Superior temporal gyrus (tissue), 1 donor: ENCODE results near the gene PLCB3.

Source experiments
- DNase-seq: peaks from one replicate; pipeline ENCODE4 v3.0.0-alpha.2; 2016; ENCODE audit errors: extremely low spot score

Gene PLCB3

DNA sequence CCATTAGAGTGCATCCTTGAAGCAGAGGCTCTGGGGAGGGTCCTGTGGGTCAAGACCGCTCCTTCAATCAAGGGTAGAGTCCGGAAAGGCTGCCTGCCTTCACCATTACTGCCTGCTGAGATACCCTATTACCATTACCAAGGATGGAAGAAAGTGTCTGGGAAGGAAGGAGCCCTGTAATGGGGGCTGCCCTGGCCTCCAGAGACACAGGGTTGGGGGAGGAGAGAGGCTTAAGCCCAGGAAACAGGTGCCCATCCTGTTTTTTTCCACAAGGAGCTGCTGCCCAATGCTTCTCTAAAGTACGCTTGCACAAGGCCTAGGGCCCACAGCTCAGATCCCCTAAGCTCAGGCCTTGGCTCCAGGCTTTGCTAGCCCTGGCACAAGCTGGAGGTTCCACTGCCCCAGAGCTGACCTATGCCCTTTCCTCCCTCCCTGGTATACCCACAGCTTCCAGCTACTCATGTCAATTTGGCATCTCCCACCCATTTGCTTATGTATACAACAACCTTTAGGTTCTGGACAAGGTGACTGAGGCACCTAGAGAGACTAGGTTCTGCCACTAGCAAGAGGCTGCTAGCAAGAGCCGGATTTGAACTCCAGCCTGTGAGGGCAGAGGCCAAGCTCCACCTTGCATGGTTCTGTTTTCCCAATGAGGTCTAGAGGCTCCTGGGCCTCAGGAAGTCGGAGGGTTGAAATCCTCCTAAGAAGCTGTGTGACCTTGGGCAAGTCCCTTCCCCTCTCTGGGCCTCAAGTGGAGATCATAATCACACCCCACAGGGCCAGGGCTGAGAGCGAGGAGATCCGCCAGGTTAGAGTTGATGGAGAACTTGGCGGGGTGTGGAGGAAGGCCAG is 1.5 kb upstream of the PLCB3 start:
- DNase-seq = no peak

DNA sequence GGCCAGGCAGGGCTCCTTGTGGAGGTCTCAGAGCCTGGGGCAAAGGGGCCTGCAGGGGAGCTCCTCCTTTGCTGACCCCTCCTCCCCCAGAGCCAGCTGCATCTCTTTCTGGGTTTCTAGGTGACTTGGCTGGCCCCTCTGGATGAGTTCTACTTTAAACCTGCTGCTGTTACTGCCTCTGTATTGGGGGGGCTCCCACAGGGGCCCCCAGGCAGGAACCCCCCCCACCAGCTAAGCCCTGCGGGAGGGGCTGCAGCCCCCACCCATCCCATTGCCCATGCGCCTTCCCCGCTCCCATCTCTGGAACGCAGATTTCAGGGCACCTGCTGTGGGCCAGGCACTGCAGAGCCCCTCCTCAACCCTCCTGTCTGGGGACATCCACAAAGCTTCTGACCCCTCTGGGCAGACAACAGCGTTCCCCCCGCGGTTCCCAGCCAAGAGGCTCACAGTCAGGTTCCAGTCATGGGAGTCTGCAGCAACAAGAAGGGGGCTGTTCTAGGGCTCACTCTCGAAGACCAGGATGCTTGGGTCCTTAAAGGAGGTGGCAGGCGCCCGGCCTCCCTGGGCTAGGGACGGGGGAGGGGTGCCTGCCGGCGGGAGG is 815 bp upstream of the PLCB3 start:
- DNase-seq = no peak

DNA sequence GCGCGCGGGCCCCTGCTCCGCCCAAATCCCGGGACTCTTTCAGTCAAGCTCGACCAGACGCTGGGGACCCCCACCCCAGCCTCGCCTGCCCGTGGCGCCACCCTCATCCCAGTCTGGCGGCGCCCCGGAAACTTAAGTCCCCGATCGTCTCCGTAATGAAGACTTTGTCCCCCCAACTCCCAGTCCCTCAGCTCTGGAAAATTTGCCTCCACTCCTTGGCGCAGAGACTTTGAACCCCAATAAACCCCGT is 348 bp downstream of the PLCB3 start:
- no peak for DNase-seq

DNA sequence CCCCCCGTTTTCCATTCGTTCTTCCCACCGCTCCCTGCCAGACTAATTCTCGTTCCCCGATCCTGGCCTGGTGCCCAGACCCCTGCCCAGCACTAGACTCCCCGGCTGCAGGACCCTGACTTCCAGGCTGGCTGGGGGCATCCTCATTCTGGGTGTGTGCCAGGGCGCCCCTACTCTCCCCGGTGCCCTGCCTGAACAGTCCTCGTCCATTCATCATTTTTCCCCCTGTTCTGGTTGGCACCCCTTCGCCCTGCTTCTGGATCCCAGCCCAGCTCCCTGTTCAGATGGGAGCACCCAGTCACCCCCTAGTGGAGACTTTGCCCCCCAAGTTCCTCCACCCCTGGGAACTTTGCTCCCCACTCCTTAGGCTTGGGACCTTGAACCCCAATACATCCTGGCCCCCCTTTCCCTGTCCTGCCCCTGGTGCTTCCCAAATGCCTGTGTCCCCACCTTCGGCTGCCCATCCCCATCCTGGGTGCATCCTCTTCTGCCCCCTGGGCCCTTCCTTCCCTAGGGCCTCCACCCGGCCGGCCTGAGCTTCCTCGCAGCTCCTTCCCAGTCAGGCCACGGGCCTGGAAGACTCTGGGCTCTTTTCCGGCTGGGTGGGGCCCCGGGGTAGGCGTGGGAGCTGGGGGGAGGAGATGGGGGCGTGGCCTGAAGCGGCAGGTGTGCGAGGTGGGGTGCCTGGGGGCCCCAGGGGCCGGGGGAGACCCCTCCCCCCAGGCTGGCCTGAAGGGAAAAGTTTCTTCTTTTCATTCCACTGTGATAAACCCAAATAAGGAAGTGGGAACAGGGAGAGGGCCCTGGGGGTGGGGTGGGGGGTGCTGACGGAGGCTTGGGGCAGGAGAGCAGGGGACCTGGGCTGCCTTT is 908 bp downstream of the PLCB3 start:
- DNase-seq = no peak

DNA sequence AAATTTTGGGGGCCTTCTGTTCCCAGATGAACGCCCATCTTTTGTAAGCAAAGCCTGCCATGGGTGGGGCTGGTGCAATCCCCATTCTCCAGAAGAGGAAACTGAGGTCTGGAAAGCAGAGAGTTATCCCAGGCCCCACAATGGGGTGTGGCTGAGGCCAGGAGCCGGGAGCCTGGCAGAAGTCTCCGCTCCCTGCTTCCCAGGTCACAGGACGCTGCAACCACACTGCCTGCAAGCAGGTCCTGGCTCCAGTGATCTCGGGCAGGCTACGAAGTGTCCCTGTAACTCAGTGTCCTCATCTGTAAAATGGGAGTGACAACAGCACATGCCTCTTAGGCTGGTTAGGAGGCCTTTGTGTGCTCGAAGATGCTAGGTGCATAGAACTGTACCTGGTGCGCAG is 1.7 kb downstream of the PLCB3 start:
- no peak for DNase-seq

DNA sequence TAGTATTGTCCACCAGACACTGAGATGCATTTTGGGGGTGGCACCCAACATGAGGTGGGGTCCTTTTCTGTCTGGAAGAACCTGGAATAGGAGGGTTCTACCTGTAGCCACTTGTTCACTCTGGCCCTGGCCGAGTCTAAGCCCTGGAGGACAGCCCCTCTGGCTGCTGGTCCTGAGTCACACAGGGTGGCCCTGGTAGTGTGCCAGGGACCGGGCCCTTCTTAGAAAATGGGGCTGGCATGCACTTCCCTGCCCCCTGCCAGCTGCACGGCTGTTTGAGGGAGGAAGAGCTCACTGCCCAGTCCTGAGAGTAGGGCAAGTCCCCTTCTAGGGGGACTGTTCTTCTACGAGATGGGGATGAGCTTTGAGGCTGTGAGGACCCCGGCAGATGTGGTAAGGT is 2.2 kb downstream of the PLCB3 start:
- no peak for DNase-seq

DNA sequence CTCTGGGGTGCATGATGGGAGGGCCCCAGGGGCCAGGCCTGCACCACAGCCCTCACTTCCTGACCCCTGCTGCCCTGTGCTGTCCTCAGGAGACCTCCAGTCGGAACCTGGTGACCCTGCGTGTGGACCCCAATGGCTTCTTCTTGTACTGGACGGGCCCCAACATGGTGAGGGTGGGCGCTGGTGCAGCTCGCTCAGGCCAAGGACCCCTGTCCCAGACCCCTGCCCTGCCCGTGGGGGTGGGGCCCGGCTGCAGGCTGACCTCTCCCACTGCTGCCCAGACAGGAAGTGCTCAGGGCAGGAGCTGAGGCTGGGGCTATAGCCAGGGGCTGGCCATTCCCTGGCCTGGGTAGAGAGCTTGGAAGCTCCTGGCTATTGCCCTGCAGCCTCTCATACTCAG is 3.0 kb downstream of the PLCB3 start:
- no peak for DNase-seq

DNA sequence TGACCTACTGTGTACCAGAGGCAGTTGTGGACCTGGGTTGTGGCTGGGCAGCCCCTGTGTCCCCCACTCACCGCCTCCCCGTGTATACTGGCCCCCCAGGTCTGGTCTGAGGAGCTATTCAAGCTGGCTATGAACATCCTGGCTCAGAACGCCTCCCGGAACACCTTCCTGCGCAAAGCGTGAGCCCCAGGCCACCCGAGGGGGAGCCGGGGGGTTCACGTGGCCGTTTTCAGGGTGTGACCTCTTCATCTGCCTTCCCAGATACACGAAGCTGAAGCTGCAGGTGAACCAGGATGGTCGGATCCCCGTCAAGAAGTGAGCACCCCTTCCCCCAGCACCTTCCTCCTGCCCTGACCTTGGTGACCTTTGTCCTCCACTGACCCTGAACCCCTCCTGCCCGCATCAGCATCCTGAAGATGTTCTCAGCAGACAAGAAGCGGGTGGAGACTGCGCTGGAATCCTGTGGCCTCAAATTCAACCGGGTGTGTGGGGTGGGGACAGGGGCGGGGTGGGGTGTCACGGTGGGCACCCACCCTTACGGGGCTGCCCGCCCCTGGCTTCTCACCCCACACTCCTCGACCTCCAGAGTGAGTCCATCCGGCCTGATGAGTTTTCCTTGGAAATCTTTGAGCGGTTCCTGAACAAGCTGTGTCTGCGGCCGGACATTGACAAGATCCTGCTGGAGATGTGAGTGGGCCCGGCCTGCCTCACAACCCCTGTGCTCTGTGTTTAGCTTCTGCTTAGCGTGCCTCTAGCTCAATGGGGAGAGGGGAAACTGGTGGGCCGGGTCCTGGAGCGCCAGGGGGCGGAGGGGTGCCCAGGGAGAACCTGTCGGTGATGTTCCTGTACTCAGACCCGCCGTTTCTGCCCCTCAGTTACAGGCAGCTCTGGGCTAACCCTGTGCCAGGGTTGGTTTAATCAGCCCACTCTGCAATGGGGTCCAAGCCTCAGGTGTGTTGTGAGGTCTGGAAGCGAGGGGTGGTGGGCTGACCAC is 4.1 kb downstream of the PLCB3 start:
- no peak for DNase-seq

DNA sequence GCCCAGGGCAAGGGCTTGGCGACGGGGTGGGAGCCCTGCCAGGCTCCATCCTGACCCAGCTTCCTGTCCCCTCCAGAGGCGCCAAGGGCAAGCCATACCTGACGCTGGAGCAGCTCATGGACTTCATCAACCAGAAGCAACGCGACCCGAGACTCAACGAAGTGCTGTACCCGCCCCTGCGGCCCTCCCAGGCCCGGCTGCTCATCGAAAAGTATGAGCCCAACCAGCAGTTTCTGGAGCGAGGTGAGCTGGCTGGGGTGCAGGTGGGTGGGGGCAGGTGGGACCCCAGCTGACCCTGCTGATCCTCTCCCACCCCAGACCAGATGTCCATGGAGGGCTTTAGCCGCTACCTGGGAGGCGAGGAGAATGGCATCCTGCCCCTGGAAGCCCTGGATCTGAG is 5.0 kb downstream of the PLCB3 start:
- DNase-seq = no peak

DNA sequence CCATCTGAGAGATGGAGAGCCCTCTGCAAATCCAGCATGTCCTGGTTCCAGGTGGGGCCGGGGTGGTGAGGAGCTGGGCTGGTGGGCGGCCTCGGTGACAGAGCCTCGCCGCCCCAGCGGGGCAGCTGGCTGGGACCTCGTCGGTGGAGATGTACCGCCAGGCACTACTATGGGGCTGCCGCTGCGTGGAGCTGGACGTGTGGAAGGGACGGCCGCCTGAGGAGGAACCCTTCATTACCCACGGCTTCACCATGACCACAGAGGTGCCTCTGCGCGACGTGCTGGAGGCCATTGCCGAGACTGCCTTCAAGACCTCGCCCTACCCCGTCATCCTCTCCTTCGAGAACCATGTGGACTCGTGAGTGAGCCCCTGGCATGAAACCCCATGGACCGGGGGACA is 7.0 kb downstream of the PLCB3 start:
- no peak for DNase-seq

DNA sequence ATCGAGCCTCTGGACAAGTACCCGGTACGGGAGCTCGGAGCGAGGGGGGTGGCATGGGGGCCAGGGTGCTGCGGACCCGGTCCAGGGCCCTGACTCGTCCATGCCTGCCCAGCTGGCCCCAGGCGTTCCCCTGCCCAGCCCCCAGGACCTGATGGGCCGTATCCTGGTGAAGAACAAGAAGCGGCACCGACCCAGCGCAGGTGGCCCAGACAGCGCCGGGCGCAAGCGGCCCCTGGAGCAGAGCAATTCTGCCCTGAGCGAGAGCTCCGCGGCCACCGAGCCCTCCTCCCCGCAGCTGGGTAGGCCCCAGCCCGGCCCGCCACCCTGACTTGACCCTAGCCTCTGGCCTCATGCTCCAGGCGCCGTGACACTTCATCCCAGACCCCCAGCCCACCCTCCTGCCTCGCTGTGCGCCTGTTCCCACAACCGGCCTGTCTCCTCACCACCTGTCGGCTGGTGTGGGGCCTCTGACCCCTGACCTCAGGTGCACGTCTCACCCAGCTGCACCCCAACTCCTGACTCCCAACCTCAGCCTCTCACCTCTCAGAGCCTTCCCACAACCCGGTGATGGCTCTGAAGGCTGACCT is 7.7 kb downstream of the PLCB3 start:
- no peak for DNase-seq

DNA sequence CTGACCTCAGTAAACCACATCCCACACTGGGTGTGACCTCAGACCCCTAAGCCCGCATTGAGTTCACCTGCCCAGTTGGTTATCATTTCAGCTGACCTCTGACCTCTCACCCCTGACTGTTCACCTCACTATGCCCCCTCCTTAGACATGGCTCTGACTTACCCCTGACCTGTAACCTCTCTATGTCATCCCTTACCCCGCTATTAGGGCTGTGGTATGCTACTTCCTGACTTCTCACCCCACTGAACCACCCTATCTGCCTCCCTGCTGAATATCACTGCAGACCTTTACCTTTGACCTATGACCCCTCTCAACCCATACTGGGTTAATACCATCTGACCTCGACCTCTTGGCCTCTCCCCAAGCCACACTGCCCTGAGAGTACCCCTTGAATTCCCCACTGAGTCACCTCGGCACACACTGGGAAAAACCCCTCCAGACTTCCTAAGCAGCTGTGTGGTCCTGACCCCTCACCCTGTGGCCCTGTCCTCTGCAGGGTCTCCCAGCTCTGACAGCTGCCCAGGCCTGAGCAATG is 8.3 kb downstream of the PLCB3 start:
- no peak for DNase-seq

DNA sequence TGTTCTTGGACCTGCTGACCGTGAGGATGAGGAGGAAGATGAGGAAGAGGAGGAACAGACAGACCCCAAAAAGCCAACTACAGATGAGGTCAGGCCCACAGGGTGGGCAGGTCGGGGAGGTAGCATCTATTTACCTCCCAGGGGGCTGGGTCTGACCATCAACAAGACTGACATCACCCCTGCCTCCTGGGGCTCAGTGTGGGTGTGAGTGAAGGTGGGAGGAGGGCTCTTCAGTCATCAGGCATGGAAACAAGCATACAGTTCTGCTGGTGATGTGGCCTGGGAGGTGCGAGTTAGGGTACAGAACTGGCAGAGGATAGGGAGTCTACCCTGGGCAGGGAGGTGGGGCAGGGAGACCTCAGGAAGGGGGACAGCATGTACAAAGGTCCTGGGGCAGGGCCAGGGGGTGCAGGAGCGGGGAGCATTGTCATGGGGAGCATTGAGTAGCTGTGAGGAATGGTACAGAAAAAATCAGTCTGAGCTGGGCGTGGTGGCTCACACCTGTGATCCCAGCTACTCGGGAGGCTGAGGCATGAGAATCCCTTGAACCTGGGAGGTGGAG is 8.9 kb downstream of the PLCB3 start:
- DNase-seq = no peak

DNA sequence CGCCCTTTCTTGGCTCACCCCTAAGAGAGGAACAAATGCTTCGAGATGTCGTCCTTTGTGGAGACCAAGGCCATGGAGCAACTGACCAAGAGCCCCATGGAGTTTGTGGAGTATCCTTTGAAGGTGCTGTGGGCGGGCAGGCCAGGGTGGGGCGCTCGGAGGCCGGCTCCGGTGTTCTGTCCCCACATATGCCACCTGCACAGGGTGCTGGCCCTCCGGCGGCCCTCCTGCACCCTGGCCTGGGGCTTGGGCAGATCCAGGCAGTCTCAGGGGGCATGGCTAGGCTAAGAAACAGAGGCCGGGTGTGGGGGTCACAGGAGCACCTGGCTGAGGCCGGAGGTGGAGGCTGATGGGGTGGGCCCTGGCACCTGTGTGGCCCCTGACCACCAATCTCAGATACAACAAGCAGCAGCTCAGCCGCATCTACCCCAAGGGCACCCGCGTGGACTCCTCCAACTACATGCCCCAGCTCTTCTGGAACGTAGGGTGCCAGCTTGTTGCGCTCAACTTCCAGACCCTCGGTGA is 10.3 kb downstream of the PLCB3 start:
- DNase-seq = no peak

DNA sequence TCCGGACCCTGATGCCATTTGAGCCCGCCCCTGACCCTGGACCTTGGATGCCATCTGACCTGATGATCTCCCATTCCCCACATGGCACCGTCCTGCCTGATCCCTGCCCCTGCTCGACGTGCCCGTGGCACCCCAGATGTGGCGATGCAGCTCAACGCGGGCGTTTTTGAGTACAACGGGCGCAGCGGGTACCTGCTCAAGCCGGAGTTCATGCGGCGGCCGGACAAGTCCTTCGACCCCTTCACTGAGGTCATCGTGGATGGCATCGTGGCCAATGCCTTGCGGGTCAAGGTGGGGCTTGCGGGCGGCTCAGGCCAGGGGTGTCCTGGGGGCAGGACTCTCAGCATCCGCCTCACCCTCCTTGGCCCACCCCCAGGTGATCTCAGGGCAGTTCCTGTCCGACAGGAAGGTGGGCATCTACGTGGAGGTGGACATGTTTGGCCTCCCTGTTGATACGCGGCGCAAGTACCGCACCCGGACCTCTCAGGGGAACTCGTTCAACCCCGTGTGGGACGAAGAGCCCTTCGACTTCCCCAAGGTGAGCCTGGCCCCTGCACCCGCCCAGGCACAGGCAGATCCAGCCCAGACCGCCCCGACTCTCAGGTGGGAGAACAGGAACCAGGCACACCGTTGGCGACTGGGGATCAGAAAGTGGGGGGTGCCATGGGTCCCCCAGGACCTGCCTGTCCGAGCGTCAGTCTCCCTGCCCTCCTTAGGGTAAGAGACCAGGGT is 11.1 kb downstream of the PLCB3 start:
- DNase-seq = no peak

DNA sequence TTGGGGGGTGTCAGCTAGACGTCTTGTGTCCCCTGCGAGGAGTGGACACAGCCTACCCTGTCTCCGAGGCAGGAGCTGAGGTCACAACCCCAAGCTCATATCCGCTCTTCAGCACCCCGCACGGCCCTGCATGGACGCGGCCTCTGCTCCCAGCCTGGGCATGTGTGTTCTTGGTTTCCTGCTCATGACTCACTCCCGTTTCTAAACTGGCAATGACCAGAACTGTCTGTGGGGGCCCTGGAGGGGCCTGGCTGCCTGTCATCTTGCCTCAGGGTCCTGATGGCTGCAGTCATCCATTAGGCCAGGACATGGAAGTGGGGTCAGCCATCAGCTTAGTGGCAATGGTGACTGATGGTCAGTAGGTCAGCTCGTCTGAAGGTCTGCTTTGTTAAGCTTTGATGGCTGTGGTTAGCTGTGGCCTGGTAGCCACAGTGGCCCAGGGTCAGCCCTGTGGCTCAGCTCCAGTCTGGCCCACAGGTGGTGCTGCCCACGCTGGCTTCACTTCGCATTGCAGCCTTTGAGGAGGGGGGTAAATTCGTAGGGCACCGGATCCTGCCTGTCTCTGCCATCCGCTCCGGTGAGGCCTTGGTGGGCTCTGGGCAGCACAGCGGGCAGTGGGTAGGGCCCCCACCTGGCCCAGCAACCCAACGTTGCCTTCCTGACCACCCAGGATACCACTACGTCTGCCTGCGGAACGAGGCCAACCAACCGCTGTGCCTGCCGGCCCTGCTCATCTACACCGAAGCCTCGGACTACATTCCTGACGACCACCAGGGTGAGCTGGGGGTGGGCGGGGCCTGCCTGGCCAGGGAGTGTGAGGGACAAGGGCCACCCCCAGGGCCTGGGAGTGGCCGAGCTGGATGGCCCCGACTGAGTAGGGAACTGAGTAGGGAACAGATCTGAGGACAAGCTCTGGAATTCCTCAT is 12.0 kb downstream of the PLCB3 start:
- no peak for DNase-seq

DNA sequence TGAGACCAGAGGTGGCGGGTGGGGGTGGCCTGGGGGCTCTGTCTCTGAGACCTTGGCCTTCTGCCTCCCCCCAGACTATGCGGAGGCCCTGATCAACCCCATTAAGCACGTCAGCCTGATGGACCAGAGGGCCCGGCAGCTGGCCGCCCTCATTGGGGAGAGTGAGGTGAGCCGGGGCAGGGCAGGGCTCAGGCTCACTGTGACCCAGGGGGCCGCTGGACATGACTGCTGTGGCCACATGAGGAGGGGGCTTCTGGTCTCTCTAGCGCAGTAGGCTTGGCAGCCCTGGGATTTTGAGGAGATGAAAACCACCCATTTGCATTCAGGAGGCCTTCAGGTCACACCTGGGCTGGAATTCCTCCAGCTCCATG is 12.6 kb downstream of the PLCB3 start:
- DNase-seq = no peak

DNA sequence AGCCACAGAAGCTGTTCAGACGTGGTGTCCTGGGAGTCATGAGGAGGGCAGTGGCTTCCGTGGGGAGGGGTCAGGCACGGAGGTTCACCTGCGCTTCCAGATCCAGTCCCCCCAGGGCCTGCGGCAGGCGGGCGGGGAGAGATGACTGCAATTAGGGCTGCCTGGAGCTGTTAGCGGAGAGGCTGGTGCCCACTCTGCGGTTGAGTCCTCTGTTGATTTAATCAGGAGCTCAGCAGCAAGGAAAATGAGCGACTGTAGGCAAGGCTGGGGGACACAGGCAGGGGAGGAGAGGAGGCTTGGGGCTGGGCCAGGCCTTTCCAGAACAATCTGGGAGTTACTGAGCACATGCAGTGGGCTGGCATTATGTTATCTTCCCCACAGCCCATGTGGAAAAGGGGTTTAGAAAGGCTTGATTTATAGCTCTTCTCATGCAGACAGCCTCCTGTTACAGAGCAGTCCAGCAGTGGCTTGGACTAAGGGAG is 13.1 kb downstream of the PLCB3 start:
- no peak for DNase-seq
